AG09319 (cell line): ENCODE data around the gene EEF1AKMT2.

Experiments used
- DNase-seq: peaks from one replicate; pipeline ENCODE4 v3.0.0-alpha.2; 2010; ENCODE audit warnings: low read depth; ENCODE audit errors: extremely low read depth
- CTCF ChIP-seq: IDR thresholded peaks from 2 replicates; pipeline ENCODE4 v1.5.1; 2011; ENCODE audit warnings: low read depth, mild to moderate bottlenecking, inconsistent platforms, low read length, moderate library complexity

Gene EEF1AKMT2

GRCh38 chr10:124740369-124741280 lies 51.1 kb downstream of the EEF1AKMT2 start:
- DNase-seq = no peak
- TF ChIP-seq CTCF = no peak

GRCh38 chr10:124739986-124740368 lies 51.7 kb downstream of the EEF1AKMT2 start:
- no peak for DNase-seq
- no peak for TF ChIP-seq CTCF

GRCh38 chr10:124739119-124739921 lies 52.4 kb downstream of the EEF1AKMT2 start:
- no peak for TF ChIP-seq CTCF
- no peak for DNase-seq

GRCh38 chr10:124738441-124738840 lies 53.2 kb downstream of the EEF1AKMT2 start:
- no peak for TF ChIP-seq CTCF
- no peak for DNase-seq

GRCh38 chr10:124737708-124738107 lies 54.0 kb downstream of the EEF1AKMT2 start:
- no peak for TF ChIP-seq CTCF

GRCh38 chr10:124737221-124737620 lies 54.5 kb downstream of the EEF1AKMT2 start:
- no peak for DNase-seq
- no peak for TF ChIP-seq CTCF

More at GRCh38 chr10:124737708-124738107, 54.0 kb downstream of the EEF1AKMT2 start:
- DNase-seq = no peak
